ENCODE measurements around the gene MRPS5. TPM values are rescaled to one million over a fixed set of nuclear protein-coding genes. Genes with fewer than 3 reads are reported as not detected.

MRPS5 gene
- total RNA-seq, 2 experiments from 2014 or later = 89.6 to 90.2 TPM

DNA sequence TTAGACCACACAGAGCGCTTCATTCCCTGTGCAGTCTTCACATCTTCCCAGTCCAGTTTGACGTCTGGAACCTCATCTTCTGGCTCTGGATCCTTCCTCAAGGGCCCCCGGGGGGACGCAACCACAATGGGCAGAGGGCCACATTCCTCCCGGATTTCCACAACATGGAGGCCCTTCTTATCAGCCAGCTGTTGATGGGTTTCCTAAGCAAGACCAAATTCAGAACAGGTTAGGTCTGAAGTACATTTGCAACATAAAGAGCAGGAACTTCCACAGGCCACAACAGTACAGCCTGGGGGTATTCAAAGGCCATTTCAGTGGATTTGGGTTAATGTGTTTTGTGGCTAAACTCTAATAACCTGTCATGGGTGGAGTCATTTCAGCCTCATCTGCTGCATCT lies 34.2 kb downstream of the MRPS5 start:
- Histone ChIP-seq H2AFZ (ENCODE audit: low read length) (no peak overlapping the region), H3K4me3 (ENCODE audit: low read depth, low read length, poor library complexity, severe bottlenecking) (no peak overlapping the region), H3K27ac (ENCODE audit: low read depth, low read length, poor library complexity, severe bottlenecking) (no peak overlapping the region), H3K79me2 (ENCODE audit: insufficient read depth, low read depth, low read length) (no peaks in the 10 kb centered on the region), H3K36me3 (ENCODE audit: insufficient read depth, low read length) (peaks cover 74% of the 10 kb centered on the region), H3K4me1 (ENCODE audit: insufficient read depth, low read length, poor library complexity, severe bottlenecking) (no peaks in the 10 kb centered on the region), H3K9me2 (ENCODE audit: insufficient read depth, low read length) (no peaks in the 10 kb centered on the region), H4K20me1 (ENCODE audit: insufficient read depth, low read length) (no peaks in the 10 kb centered on the region), H3K9me3 (ENCODE audit: low read length) (no peaks in the 10 kb centered on the region), H3K4me2 (ENCODE audit: low read length) (no peak overlapping the region)
- TF ChIP-seq, protein P1, sequence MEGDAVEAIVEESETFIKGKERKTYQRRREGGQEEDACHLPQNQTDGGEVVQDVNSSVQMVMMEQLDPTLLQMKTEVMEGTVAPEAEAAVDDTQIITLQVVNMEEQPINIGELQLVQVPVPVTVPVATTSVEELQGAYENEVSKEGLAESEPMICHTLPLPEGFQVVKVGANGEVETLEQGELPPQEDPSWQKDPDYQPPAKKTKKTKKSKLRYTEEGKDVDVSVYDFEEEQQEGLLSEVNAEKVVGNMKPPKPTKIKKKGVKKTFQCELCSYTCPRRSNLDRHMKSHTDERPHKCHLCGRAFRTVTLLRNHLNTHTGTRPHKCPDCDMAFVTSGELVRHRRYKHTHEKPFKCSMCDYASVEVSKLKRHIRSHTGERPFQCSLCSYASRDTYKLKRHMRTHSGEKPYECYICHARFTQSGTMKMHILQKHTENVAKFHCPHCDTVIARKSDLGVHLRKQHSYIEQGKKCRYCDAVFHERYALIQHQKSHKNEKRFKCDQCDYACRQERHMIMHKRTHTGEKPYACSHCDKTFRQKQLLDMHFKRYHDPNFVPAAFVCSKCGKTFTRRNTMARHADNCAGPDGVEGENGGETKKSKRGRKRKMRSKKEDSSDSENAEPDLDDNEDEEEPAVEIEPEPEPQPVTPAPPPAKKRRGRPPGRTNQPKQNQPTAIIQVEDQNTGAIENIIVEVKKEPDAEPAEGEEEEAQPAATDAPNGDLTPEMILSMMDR (conservative IDR thresholded peaks at IDR 0.05; ENCODE audit: low read length) = no peak
- TF ChIP-seq EZH2phosphoT487 (IDR thresholded peaks at IDR 0.05; ENCODE audit: borderline replicate concordance, low read depth, low read length) = no peak
- ChIA-PET POLR2A (no interaction called here), CTCF (ENCODE audit: unreplicated experiment) (no interaction called here)
- BruUV-seq (replicated peaks) = no TSS peak
- DNase-seq (ENCODE audit: low spot score) = no peak
- intact Hi-C loops (cut with micrococcal nuclease; ENCODE audit: unreplicated experiment) = no loop called here

DNA sequence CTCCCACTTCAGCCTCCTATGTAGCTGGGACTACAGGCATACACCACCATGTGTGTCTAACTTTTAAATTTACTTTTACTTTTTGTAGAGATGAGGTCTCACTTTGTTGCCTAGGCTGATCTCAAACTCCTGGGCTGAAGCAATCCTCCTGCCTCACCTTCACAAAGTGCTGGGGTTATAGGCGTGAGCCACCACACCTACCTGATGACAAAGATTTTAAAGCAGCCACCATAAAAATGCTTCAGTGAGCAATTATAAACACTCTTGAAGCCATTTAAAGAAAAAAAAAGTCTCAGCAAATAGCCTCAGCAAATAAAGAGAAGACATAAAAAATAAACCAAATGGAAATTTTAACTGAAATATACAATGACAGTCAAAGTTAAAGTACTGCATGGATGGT lies 35.6 kb downstream of the MRPS5 start:
- DNase-seq (ENCODE audit: low spot score) = no peak
- TF ChIP-seq, protein P1 (conservative IDR thresholded peaks at IDR 0.05; ENCODE audit: low read length) = no peak
- H4K20me1 ChIP-seq (ENCODE audit: insufficient read depth, low read length) = no peaks in the 10 kb centered on the region
- H3K79me2 ChIP-seq (ENCODE audit: insufficient read depth, low read depth, low read length) = no peaks in the 10 kb centered on the region
- no peaks in the 10 kb centered on the region for H3K9me3 ChIP-seq (ENCODE audit: low read length)
- H3K27ac ChIP-seq (ENCODE audit: low read depth, low read length, poor library complexity, severe bottlenecking) = no peak overlapping the region
- no peak overlapping the region for H2AFZ ChIP-seq (ENCODE audit: low read length)
- no peak overlapping the region for H3K4me3 ChIP-seq (ENCODE audit: low read depth, low read length, poor library complexity, severe bottlenecking)
- no peaks in the 10 kb centered on the region for H3K4me1 ChIP-seq (ENCODE audit: insufficient read depth, low read length, poor library complexity, severe bottlenecking)
- intact Hi-C loops (cut with micrococcal nuclease; ENCODE audit: unreplicated experiment) = no loop called here
- CTCF ChIA-PET (ENCODE audit: unreplicated experiment) = no interaction called here
- no peak overlapping the region for H3K4me2 ChIP-seq (ENCODE audit: low read length)
- BruUV-seq (replicated peaks) = no TSS peak
- POLR2A ChIA-PET = no interaction called here
- no peaks in the 10 kb centered on the region for H3K9me2 ChIP-seq (ENCODE audit: insufficient read depth, low read length)
- H3K36me3 ChIP-seq (ENCODE audit: insufficient read depth, low read length) = peaks cover 60% of the 10 kb centered on the region

DNA sequence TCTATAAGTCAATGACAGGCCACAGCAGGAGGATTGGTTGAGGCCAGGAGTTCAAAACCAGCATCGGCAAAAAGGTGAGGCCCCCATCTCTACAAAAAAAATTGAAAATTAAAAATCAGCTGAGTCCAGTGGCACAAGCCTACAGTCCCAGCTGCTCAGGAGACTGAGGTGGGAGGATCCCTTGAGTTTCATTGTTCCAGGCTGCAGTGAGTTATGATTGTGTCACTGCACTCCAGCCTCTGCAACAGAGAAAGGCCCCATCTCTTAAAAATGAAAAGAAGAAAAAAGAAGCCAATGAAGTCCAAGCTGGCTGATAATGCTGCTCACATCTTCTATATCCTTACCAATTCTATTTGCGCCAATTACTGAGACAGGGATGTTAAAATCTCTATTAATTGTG lies 39.1 kb downstream of the MRPS5 start:
- Histone ChIP-seq H3K36me3 (ENCODE audit: insufficient read depth, low read length) (peaks cover 28% of the 10 kb centered on the region), H3K27ac (ENCODE audit: low read depth, low read length, poor library complexity, severe bottlenecking) (no peak overlapping the region), H3K4me1 (ENCODE audit: insufficient read depth, low read length, poor library complexity, severe bottlenecking) (peaks cover 10% of the 10 kb centered on the region), H3K4me2 (ENCODE audit: low read length) (no peak overlapping the region), H2AFZ (ENCODE audit: low read length) (no peak overlapping the region), H3K4me3 (ENCODE audit: low read depth, low read length, poor library complexity, severe bottlenecking) (no peak overlapping the region), H3K9me2 (ENCODE audit: insufficient read depth, low read length) (no peaks in the 10 kb centered on the region), H3K79me2 (ENCODE audit: insufficient read depth, low read depth, low read length) (no peaks in the 10 kb centered on the region), H4K20me1 (ENCODE audit: insufficient read depth, low read length) (no peaks in the 10 kb centered on the region), H3K9me3 (ENCODE audit: low read length) (no peaks in the 10 kb centered on the region)
- no peak for DNase-seq (ENCODE audit: low spot score)
- intact Hi-C loops (cut with micrococcal nuclease; ENCODE audit: unreplicated experiment) = no loop called here
- BruUV-seq (replicated peaks) = no TSS peak
- TF ChIP-seq, protein P1 (conservative IDR thresholded peaks at IDR 0.05; ENCODE audit: low read length) = no peak
- no peak for TF ChIP-seq EZH2phosphoT487 (IDR thresholded peaks at IDR 0.05; ENCODE audit: borderline replicate concordance, low read depth, low read length)
- CTCF ChIA-PET (ENCODE audit: unreplicated experiment) = no interaction called here
- POLR2A ChIA-PET = no interaction called here

All from OCI-LY7 (cell line).